Measurements from ENCODE around the gene WDR26. TPM values are rescaled to one million over a fixed set of nuclear protein-coding genes. Genes with fewer than 3 reads are reported as not detected.

The WDR26 gene
- total RNA-seq, 4 donors from 2014 or later = 120 to 141 (median 130) TPM

GRCh38 chr1:224387302-224387912, 47.2 kb downstream of the WDR26 start:
- intact Hi-C loops (cut with DNase I; ENCODE audit: low total_unique reads) = no loop called here
- no peak overlapping the region for H3K4me3 ChIP-seq (ENCODE audit: low read depth, poor library complexity, severe bottlenecking)
- 42 to 43% methylated on average over 6 of the region's 6 CpGs for WGBS, 2 donors
- TF ChIP-seq CTCF (IDR thresholded peaks at IDR 0.05) = no peak
- TF ChIP-seq POLR2A (IDR thresholded peaks at IDR 0.05) = no peak
- DNase-seq (ENCODE audit: low spot score in 2 of 2) = no peak

- intact Hi-C loops (cut with DNase I; ENCODE audit: low total_unique reads) = no loop called here
- WGBS, 2 donors = 90 to 91% methylated on average over 3 of the region's 3 CpGs
- H3K4me3 ChIP-seq (ENCODE audit: low read depth, poor library complexity, severe bottlenecking) = no peak overlapping the region
- TF ChIP-seq CTCF (IDR thresholded peaks at IDR 0.05) (no peak), POLR2A (IDR thresholded peaks at IDR 0.05) (no peak)
- DNase-seq (ENCODE audit: low spot score in 2 of 2) = no peak
These were observed 51.4 kb downstream of the WDR26 start for GRCh38 chr1:224383218-224383617.

GRCh38 chr1:224381880-224382548, 52.6 kb downstream of the WDR26 start:
- intact Hi-C loops (cut with DNase I; ENCODE audit: low total_unique reads) = no loop called here
- no peak for DNase-seq (ENCODE audit: low spot score in 2 of 2)
- H3K4me3 ChIP-seq (ENCODE audit: low read depth, poor library complexity, severe bottlenecking) = no peak overlapping the region
- WGBS, 2 donors = 90 to 92% methylated on average over 4 of the region's 4 CpGs
- TF ChIP-seq POLR2A (IDR thresholded peaks at IDR 0.05) = no peak
- no peak for TF ChIP-seq CTCF (IDR thresholded peaks at IDR 0.05)

GRCh38 chr1:224380003-224380402, 54.6 kb downstream of the WDR26 start:
- WGBS, 2 donors = 57 to 71% methylated on average over 4 of the region's 4 CpGs
- DNase-seq (ENCODE audit: low spot score in 2 of 2) = no peak
- intact Hi-C loops (cut with DNase I; ENCODE audit: low total_unique reads) = no loop called here
- H3K4me3 ChIP-seq (ENCODE audit: low read depth, poor library complexity, severe bottlenecking) = no peak overlapping the region
- TF ChIP-seq CTCF (IDR thresholded peaks at IDR 0.05) = no peak
- TF ChIP-seq POLR2A (IDR thresholded peaks at IDR 0.05) = no peak

- DNase-seq (ENCODE audit: low spot score in 2 of 2) = no peak
- H3K4me3 ChIP-seq (ENCODE audit: low read depth, poor library complexity, severe bottlenecking) = no peak overlapping the region
- no peak for TF ChIP-seq POLR2A (IDR thresholded peaks at IDR 0.05)
- TF ChIP-seq CTCF (IDR thresholded peaks at IDR 0.05) = no peak
- 77 to 84% methylated on average over 7 of the region's 7 CpGs for WGBS, 2 donors
- intact Hi-C loops (cut with DNase I; ENCODE audit: low total_unique reads) = no loop called here
These were observed 55.6 kb downstream of the WDR26 start for GRCh38 chr1:224378855-224379631.

Measured in lower leg skin (tissue), 4 donors.